HG02623 (cell line): ENCODE measurements around the gene MDM2.

Experiments
- ATAC-seq: cut with Tn5 transposase; IDR thresholded peaks from one replicate; pipeline ENCODE4 v1.9.1; 2021; ENCODE audit warnings: moderate library complexity; ENCODE audit not compliant: unreplicated experiment

Gene MDM2

DNA sequence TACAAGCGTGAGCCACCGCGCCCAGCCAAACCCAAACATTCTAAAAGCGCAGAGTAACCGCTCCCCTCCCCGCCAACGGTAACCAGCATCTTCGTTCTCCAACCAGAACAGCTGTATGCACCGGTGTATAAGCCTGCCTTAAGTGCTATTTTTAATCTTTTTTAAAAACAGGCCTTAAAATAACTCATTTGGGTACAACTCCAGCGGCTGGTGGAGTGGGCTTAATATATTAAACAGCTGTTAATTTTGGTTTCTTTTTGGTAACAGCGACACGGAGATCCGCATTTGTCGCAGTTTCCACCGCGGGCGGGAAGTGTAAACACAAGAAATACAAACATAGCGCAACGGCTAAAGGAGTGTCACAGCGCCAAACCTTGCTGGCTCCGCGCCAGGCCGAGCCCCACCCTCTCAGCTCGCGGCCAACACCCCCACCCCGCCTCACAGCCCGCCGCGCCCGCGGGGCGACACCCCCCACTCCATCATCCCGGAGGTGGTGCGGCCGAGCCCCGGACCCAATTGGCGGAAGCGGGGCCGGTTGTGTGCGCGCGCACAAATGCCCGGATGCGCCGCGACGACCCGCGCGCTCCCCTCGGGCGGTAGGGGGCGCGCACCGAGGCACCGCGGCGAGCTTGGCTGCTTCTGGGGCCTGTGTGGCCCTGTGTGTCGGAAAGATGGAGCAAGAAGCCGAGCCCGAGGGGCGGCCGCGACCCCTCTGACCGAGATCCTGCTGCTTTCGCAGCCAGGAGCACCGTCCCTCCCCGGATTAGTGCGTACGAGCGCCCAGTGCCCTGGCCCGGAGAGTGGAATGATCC is at the start of gene MDM2:
TSS of gene MDM2 (plus strand) at position 602 of the 812 bp plus-strand sequence. CDS start 301 bp downstream, outside the sequence.
- peak; percentile 67 for ATAC-seq

DNA sequence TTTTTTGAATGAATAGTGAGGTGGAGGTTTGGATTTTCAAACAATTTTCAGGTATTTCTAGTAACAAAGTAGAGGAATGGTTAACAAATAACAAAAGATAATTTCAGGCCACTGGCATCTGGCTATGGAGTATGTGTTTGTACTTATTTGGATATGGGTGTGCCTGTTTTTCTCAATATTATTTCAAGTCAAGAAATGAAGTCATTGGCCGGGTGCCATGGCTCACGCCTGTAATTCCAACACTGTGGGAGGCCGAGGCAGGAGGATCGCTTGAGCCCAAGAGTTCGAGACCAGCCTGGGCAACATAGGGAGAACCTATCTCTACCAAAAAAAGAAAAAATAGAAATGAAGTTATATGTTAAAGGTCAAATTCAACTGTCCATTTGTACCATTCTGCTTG is 48.1 kb upstream of the MDM2 start:
- ATAC-seq = no peak

DNA sequence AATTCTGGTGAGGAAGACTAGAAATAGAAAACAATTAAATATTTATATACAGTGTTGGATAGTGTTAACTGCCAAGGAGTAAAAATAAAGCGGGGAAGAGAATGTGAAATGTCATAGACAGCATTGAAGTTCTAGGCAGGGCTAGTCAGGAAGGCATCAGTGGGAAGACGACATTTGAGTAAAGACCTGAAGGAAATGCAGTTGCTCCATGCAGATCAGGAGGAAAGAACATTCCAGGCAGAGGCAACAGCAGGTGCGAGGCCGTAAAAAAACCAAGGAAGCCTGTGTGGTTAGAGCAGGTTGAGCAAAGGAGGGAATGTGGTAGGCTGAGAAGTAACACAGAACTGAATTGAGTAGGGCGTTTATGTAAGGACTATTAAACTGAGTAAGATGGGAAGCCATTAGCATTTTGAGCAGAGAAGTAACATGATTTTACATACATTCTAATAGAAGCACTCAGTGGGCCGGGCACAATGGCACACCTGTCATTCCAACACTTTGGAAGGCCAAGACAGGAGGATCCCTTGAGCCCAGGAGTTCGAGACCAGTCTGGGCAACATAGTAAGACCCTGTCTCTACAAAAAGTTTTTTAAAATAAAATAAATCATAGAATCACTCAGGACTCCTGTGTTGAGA is 47.1 kb upstream of the MDM2 start:
- no peak for ATAC-seq

DNA sequence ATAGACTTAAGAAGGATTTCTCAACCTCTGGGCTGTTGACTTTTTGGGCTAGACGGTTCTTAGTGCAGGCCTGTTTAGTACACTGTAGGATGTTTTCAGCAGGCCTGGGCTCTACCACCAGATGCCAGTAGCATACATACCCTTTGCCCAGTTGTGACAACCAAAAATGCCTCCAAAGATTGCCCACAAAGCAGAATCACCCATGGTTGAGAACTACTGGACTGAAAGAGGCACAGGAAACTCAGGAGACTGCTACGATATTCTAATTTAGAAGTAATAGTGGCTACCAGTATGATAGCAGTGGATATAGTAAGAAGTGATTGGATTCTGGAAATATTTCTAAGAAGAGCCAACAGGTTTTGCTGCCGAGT is 46.5 kb upstream of the MDM2 start:
- no peak for ATAC-seq

DNA sequence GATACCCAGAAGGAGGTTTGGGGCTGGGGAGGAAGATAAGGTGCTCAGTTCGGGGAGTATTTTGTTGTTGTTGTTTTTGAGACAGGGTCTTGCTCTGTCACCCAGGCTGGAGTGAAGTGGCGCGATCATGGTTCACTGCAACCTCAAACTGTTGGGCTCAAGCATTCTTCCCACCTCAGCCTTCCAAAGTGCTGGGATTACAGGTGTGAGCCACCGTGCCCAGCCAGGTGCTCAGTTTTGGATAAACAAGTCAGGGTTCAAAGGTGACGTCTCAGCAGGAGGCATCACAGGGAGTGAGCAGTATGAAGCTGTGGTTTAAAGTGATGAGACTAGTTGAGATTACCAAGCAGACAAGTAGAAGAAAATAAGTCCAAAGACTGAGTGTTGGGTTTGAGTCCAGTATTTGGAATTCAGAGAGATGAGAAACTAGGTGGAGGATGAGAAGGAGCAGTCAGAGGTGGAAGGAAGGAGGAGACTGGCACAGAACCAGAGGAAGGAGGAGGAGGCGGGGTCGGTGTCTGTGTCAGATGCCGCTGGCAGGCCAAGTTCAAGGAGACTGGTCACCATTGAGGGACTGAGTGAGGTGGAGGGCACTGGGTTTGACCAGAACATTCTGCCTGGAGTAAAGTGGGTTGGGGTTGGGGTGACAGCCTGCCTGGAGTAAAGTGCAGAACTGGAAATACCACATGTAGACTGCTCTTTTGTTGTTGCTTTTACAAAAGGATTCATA is 45.9 kb upstream of the MDM2 start:
- no peak for ATAC-seq

DNA sequence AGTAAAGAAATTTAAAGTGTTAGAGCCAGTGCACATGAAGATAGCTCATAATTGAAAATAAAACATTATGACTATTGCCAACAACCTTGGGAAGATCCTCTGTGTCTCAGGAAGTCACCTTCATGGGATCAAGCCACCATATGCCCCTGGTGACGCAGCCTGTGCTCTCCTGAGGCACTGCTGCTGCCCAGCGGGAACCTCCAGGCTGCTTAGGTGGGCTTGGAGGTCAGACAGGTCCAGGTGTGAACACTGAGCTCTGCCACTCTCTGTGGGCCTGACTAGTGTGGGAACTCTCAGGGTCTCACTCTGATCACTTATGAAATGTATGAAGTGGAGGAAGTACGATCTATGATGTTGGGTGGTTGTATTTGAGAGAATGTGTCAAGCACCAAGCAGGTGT is 45.3 kb upstream of the MDM2 start:
- ATAC-seq = no peak

DNA sequence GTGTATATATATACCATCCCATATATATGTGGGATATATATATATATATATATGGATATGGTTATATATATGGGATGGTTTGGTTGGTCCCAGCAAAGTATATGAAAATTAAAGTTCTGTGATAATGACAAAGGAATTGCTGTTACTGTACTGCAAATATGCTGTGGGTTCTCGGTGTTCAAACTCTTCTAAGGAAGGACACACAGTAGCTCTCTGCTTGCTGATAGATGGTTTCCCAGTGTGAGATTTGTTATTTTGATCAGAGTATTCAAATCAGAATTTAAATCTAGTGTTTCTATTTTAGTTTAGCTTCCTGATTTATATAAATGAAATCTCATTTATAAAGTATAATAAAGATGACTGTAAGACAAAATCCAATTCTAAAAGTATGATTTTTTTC is 42.3 kb upstream of the MDM2 start:
- ATAC-seq = no peak

DNA sequence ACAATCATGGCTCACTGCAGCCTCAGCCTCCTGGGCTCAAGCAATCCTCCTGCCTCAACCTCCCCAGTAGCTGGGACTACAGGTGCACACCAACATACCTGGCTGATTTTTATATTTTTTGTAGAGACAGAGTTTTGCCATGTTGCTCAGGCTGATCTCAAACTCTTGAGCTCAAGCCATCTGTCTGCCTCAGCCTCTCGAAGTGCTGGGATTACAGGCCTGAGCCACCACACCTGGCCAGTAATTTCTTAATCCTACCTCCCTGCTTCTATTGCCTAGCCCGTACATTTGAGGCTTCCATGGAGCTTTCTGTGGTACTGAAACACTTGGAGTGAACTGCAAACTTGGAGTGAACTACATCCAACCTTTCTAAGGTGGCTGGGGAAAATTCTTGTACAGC is 41.3 kb upstream of the MDM2 start:
- ATAC-seq = no peak

DNA sequence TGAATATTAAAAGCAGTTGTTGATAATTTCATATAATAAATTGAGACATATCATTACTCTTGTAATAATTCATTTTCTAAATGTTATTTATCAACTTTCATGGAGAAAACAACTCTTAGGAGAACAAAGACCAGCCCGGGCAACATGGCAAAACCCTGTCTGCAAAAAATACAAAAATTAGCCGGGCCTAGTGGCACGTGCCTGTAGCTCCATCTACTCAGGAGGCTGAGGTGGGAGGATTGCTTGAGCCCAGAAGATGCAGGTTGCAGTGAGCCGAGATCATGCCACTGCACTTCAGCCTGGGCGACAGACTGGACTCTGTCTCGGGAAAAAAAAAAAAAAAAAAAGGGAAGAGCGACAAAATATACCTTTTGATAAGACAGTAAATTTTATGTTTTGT is 40.8 kb upstream of the MDM2 start:
- ATAC-seq = no peak

DNA sequence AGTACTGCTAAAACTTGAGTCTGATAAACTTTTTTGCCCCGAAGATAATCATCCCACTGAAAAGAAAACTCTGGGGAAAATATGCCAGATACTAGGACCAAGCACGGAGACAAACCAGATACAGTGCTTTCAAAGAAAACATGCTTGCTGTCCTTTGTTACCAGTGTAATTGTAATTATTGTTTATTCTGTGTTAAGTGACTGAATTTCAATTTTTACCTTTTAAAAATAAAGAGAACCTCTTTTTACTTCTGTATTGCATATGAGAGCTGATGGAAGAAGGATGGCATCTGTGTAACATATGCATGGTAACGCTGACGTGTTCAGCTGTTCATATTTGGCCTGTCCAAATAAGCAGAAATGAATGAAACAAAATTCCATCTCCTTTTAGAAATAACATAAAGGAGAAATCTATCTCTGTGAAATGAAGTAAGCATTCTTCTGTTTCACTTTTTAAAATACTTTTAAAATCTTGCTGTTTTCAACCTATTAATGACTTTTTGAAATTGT is 39.5 kb upstream of the MDM2 start:
- ATAC-seq = no peak

DNA sequence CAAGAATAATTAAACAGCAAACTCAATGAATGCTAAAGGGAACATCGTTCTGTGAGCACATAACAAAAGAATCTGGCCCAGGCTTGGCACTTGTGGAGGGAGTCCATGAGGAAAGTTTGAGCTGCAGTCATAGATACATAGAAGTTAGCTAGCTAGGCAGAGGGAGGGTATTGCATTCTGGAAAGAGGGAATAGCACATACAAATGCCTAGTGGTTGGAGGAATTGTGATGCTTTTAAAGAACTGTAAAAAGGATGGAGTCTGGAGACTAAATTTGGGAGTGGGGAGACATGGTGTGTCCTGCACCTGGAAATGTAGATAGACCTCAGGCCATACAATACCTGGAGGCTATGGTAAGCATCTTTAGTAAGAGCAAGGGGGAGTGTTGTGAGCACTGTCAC is 38.0 kb upstream of the MDM2 start:
- ATAC-seq = no peak

DNA sequence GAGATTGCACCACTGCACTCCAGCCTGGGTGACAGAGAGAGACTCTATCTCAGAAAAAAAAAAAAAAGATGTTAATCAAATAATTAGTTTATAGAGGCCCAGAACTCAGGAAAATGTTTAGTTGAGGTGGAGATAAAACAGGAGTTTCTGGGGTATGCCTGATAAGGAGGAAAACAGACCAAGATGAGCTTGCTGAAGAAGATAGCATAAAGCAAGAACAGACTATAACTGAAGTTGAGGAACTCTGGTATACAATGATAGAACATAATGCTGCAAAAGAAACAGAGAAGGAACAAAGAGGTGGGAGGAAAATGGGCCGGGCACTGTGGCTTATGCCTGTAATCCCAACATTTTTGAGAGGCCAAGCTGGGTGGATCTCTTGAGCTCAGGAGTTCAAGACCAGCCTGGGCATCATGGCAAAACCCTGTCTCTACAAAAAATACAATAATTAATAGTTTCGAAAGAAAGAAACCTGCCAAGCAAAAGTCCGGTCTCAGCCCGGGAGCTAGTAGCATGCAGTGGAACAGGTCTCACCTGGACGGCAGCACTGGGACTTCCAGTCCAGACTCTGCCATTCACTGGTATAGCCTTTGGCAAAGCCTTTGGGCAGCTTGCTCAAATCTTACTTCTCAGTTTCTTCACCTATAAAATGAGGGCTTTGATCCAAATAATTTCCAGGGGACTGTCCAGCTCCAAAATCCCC is 36.6 kb upstream of the MDM2 start:
- no peak for ATAC-seq

DNA sequence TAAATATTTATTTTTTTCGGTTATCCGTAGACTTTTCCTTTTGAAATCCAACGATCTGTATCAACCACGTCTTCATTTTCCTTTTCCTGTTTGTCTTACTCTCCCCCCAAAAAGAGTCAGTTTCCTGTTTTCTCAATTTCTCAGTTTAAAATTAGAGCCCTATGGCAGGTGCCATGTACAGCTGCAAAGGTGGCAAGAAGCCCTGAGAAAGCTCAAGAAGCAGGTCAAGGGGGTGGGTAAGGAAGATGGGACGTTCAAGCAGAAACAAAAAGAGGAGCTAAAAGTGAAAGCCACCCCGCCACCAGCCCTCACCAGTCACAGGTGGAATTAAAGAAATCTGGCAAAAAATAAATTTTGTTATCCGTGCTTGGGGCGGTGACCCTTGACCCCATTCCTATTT is 35.3 kb upstream of the MDM2 start:
- ATAC-seq = peak; percentile 57

DNA sequence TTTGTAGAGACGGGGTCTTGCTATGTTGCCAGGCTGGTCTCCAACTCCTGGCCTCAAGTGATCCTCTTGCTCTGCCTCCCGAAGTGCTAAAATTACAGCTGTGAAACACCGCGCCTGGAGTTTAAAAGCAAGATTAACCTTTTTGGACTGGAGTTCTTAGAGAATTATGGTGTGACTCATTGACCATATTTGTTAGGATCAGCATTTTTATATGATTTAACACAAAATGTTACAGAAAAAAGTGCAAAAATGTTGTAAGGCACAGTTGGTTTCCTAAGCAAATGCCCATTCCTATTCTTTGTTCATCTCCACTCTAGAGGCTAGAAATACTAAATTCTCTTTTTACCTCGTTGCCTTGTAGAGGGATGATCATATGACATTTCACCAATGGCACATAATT is 34.4 kb upstream of the MDM2 start:
- ATAC-seq = no peak

DNA sequence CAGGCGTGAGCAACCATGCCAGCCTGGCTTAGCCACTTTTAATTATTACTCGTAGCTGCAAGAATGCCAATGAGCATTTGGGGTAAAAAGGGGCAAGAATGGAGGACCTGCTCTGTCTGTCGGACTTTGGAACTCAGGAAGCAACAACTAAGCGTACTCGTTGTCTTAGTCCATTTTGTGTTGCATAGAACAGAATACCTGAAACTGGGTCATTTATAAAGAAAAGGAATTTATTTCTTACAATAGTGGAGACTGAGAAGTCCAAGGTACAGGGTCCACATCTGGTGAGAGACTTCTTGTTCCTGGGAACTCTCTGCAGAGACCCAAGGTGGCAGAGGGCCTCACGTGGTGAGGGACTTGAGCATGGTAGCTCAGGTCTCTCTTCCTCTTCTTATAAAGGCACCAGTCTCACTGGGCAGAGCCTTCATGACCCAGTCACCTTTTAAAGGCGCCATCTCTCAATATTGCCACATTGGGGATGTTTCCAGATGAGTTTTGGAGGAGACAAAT is 32.8 kb upstream of the MDM2 start:
- no peak for ATAC-seq

DNA sequence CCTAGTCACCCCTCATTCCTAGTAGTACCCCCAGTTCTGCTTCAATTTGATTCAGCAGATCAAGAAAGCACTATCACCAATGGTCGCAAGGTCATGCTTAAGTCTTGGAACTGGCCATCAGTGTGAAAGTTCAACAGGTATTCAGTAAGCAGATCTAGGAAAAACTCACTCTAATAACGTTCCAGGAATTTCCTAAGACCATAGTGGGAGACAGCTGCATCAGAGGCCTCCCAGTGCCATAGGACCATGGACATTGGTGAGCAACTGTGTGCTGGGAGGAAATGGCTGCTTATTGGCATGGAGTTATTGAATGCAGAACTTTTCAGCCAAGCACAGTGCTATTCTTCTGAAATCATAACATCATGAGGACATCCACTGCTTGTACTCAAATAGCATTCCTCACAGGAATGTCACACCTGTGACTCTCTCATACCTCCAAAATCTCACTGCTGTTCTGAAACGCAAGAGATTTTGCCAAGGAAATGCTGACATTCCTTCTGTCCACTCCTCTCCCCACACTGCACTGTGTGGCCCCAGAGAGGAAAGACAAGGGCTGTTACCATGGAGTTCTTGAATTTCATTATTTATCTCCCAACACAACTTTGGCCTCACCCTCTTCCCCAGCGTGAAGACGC is 30.9 kb upstream of the MDM2 start:
- ATAC-seq = no peak

DNA sequence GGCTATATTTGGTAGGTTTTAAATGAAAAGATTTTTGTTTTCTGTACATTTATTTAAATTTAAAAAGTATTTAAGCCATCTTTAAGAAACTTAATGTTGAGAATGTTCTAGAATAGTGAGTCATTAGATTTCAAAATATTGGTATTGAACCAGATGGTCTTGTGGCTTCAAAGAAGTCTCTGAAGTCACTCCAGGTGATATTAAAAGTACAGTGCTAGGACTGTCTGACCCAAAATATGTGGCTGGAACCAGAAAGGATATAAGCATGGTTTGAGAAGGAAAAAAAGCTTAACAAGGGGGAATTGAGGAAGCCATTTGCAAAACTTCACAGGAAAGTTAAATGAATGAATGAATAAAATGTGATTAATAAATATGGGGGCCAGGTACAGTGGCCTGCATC is 28.7 kb upstream of the MDM2 start:
- ATAC-seq = no peak

DNA sequence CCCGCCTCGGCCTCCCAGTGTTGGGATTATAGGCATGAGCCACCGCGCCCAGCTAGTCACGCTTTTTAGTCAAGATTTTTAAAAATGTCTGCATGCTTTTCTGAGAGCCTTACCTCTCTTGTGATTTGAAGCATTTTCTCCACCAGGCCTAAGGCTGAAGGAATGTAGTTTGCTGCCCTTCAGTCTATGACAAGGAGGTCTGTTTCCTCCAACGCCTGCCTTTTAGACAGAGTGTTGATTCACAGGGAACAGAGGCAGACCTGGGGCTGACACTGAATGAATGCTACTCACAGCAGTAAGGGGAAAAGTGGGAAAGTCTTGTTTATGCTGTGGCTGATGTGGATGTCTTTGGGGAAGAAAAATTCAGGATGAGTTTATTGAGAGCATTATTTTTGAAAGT is 27.2 kb upstream of the MDM2 start:
- ATAC-seq = no peak

DNA sequence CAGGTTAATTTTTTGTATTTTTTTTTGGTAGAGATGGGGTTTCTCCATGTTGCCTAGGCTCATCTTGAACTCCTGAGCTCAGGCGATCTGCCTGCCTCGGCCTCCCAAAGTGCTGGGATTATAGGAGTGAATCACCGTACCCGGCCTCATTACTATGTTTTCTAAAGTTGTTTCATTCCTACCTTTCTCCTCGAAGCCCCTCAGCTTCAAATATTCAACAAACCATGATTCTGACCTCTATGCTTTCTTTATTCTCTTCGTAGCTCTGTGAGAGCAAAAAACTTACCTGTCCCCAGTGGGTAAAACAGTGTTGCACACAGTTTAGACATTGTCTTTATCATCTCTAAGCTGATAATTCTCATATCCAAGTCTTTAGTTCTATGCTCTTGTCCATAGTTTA is 26.2 kb upstream of the MDM2 start:
- no peak for ATAC-seq

DNA sequence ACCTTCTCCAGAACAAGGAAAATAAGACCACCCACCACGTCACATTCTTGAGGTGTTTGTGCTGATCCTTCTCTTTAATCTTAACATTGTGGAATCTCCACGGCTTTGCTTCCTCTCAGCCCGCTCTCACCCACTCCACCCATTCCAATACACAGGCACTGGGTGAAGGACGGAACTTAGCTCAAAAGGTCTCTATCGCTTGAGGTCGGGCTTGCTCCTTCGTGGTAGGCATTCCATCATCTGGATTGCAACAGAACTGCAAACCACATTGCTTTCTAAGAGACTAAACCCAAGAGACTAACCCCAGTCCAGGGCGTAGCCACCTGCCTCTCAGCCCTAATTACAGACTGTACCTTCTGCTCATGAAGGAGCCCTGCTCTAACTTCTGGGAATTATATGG is 24.0 kb upstream of the MDM2 start:
- ATAC-seq = no peak

DNA sequence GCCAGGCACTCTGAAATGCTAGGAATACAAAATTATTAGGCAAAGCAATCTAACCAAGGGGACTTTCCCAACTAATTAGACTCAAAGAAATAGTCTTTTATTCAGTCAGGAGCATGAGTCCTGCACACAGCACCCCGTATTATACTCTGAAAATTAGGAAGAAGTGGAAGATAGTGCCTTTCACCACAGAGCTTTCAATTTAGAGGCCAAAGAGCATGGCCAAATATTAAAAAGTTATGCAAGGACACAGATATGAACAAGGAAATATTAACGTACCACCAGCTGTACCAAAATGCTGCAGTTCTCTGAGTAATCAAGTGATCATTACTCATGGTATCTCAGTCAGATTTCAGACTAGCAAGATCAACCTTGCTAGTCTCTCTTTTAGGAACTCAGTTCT is 22.6 kb upstream of the MDM2 start:
- ATAC-seq = no peak
